AG04450 (cell line): ENCODE data around the gene UNC50. TPM values are rescaled to one million over a fixed set of nuclear protein-coding genes. Genes with fewer than 3 reads are reported as not detected.
A peak's percentile ranks its signal among the peaks of the same experiment; 100 is the strongest.

Source experiments
- CTCF ChIA-PET: fragments of 300-600, 350-600 bp; formaldehyde crosslinking; extraction: SDS; loops from one replicate; lab custom pipeline; 2022; ENCODE audit warnings: antibody characterized with exemption, inconsistent platforms; lab: Charles Lee
- POLR2A ChIA-PET: fragments of 350-600 bp; formaldehyde crosslinking; extraction: SDS; loops from one replicate; lab custom pipeline; 2021; ENCODE audit warnings: antibody characterized with exemption, inconsistent platforms; lab: Yijun Ruan, JAX
- DNase-seq: peaks from one replicate; pipeline ENCODE4 v3.0.0-alpha.2; 2011; ENCODE audit warnings: low read depth, low spot score
- H3K27ac ChIP-seq: one replicate; pipeline ENCODE4 v1.5.1; 2012; ENCODE audit warnings: low read depth, low read length, control low read depth
- H3K27me3 ChIP-seq: one replicate; pipeline ENCODE4 v1.6.0; 2012; ENCODE audit warnings: low read length; ENCODE audit not compliant: control insufficient read depth, insufficient read depth
- H3K4me3 ChIP-seq: 2 replicates; pipeline ENCODE4 v1.5.1; 2011; ENCODE audit warnings: mild to moderate bottlenecking, low read depth, low read length, control low read depth
- H3K9me3 ChIP-seq: 2 replicates; pipeline ENCODE4 v1.5.1; 2012; ENCODE audit warnings: low read length; ENCODE audit not compliant: control insufficient read depth, insufficient read depth
- CTCF ChIP-seq: IDR thresholded peaks from 2 replicates; pipeline ENCODE4 v1.5.1; 2011; ENCODE audit warnings: low read depth, low read length, control low read depth, inconsistent platforms
- polyA minus RNA-seq: library from RNA; depleted of rRNA, polyadenylated mRNA; stranded (reverse); fragments of >200 nt; gene quantifications from 2 replicates; pipeline ENCODE4 v1.2.3, GENCODE V29; 2011; rRNA and poly(A)+ RNA removed
- polyA plus RNA-seq: library from polyadenylated mRNA; depleted of rRNA; stranded (reverse); fragments of >200 nt; gene quantifications from 2 replicates; pipeline ENCODE4 v1.2.3, GENCODE V29; 2011; rRNA removed

The UNC50 gene, protein sequence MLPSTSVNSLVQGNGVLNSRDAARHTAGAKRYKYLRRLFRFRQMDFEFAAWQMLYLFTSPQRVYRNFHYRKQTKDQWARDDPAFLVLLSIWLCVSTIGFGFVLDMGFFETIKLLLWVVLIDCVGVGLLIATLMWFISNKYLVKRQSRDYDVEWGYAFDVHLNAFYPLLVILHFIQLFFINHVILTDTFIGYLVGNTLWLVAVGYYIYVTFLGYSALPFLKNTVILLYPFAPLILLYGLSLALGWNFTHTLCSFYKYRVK
- polyA plus RNA-seq (44.8 and 64.1 TPM in 2 replicates), polyA minus RNA-seq (13.4 and 19.8 TPM in 2 replicates)

DNA sequence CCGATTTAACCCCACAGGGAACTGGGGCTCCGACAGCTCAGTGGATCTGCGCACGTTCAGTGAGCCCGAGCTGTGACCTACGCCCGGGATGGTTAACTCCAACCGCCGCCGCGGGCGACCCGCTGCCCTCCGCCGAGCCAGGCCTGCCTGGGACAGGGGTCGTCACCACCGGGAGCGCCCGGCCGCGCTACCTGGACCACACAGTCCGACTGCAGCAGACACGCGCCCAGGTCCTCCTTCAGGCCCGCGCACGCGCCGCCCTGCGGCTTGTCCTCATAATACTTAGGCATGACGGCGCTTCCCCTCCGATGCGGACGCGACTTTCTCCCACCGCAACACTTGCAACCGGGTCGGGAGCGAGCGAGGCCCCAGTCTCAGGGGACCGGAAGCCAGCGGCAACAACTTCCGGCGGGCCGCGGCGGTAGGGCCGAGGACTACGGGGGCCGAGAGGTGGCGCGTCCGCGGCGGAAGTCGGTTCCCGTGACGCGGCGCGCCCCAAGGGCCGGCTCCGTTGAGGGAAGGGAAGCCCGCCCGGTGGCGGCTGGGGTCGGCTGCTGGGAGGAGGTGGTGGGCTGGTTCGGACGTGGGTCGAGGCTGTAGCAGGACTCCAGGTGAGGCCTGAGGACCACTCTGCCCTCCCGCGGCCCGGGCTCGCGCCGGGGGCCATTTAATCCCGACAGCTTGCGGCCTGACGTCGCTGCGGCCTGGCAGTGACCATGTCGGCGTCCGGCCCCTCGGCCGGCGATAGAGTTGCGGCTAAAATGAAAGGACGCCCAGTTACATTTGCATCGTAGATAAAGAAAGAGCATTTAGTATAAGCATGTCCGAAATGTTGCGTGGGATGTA lies at the start of gene UNC50, which contains the start of gene COA5:
Gene UNC50, plus strand, starts transcription at position 474 of the 846 bp plus-strand sequence. CDS start 1,171 bp downstream, outside the sequence.
Gene COA5, minus strand, starts transcription at position 397 of the 846 bp plus-strand sequence. Its CDS starts 107 bp downstream, at position 290.
- H3K4me3 ChIP-seq = peak within 1 kb of the TSS; percentile 90
- H3K9me3 ChIP-seq = no peaks in the 10 kb centered on the region
- CTCF ChIA-PET = interaction anchor here (0.7 to 1.7 kb wide), 2 partner anchors 37 to 195 kb away, joined by 3 to 5 read pairs; no protein-coding TSS in a partner anchor
- 0 out of 2 replicates have a peak, but pooled peaks have one; percentile 17 for TF ChIP-seq CTCF
- DNase-seq = peak; percentile 76
- peak within 1 kb of the TSS; percentile 93 for H3K27ac ChIP-seq
- no peaks in the 10 kb centered on the region for H3K27me3 ChIP-seq
- POLR2A ChIA-PET = interaction anchor here (1.2 kb wide), 1 partner anchor 48 kb away, joined by 3 read pairs; no protein-coding TSS in a partner anchor

DNA sequence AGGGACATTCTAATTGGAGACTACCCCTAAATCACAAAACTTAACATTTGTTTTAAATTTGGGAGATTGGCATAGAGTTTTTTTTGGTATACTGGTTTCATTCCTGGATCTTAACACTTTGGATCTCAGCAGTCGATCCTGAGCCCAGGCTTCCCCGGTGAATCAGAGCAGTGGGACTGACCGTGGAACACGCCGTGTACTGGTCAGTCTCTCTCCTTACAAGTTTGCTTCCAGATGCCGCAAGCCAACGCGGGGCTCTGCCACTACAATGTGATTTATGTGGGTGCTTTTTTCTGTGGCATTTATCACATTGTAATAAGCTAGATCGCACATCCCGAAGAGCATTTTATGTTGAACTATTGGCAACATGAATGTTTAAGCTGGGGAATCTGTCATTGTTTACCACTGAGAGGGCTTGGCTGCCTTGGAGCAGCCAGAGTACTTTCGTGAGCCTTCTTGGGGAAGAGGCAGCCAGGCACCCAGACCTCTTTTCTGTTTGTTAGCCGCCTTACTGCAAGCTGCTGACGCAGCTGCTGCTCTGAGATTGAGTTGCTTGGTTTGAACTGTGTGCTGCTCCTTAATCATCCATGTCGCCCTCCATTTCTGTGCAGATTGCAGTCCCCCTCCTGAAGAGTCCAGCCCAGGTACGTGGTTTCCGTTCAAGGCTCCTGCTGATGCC lies 49.4 kb upstream of the UNC50 start:
- TF ChIP-seq CTCF = no peak
- Histone ChIP-seq H3K9me3 (no peaks in the 10 kb centered on the region), H3K27ac (peak overlapping the region; percentile 91), H3K4me3 (no peak overlapping the region), H3K27me3 (no peaks in the 10 kb centered on the region)
- DNase-seq = no peak
- ChIA-PET CTCF (interaction anchor here (1.4 to 2.6 kb wide), 3 partner anchors 10 to 146 kb away, joined by 4 to 14 read pairs (median 8); no protein-coding TSS in a partner anchor), POLR2A (interaction anchor here (0.6 to 0.8 kb wide), 2 partner anchors 10 to 111 kb away, joined by 3 to 4 read pairs; no protein-coding TSS in a partner anchor)

- ChIA-PET POLR2A (interaction anchor here (0.6 to 1.2 kb wide), 4 partner anchors 9 to 111 kb away, joined by 3 to 4 read pairs (median 3); no protein-coding TSS in a partner anchor), CTCF (interaction anchor here (1.4 to 2.6 kb wide), 3 partner anchors 9 to 147 kb away, joined by 4 to 14 read pairs (median 8); no protein-coding TSS in a partner anchor)
- no peaks in the 10 kb centered on the region for H3K27me3 ChIP-seq
- TF ChIP-seq CTCF = no peak
- H3K4me3 ChIP-seq = no peak overlapping the region
- DNase-seq = no peak
- peak overlapping the region; percentile 91 for H3K27ac ChIP-seq
- no peaks in the 10 kb centered on the region; the same call in 1 of the 2 replicates for H3K9me3 ChIP-seq
These were observed 48.8 kb upstream of the UNC50 start for GRCh38 chr2:98559581-98559980.

- no peak for TF ChIP-seq CTCF
- CTCF ChIA-PET = interaction anchor here (1.4 to 2.6 kb wide), 4 partner anchors 9 to 148 kb away, joined by 4 to 14 read pairs (median 6); no protein-coding TSS in a partner anchor
- POLR2A ChIA-PET = interaction anchor here (0.6 to 1.2 kb wide), 3 partner anchors 9 to 52 kb away, joined by 3 read pairs; no protein-coding TSS in a partner anchor
- Histone ChIP-seq H3K4me3 (peak overlapping the region; percentile 15), H3K27ac (peak overlapping the region; percentile 91), H3K9me3 (no peaks in the 10 kb centered on the region; the same call in 1 of the 2 replicates), H3K27me3 (no peaks in the 10 kb centered on the region)
- peak; percentile 85 for DNase-seq
These were observed 48.1 kb upstream of the UNC50 start for GRCh38 chr2:98560256-98560771.
